Loucy (cell line): ENCODE data around the gene NMNAT2.

Source experiments
- CTCF ChIP-seq: fragments of 200-600 bp; sonication (generic); conservative IDR thresholded peaks from 2 replicates; pipeline ENCODE4 v1.5.1; 2014; ENCODE audit warnings: mild to moderate bottlenecking, antibody characterized with exemption, low read length
- EZH2phosphoT487 ChIP-seq: fragments of 200-600 bp; IDR thresholded peaks from 2 replicates; pipeline ENCODE4 v1.6.1; 2018; ENCODE audit warnings: antibody characterized with exemption, mild to moderate bottlenecking, moderate library complexity, borderline replicate concordance

GRCh38 chr1:183454377-183454776, 36.2 kb upstream of the NMNAT2 start:
- TF ChIP-seq CTCF (no peak), EZH2phosphoT487 (no peak)
